PC-9 (cell line): ENCODE results near the gene MYOF. TPM values are rescaled to one million over a fixed set of nuclear protein-coding genes. Genes with fewer than 3 reads are reported as not detected.

Experiments
- BruUV-seq: library from RNA; stranded (reverse); fragments of 400-500 nt; replicated peaks from 2 replicates; lab custom pipeline; 2021; lab: Mats Ljungman, UMichigan
- CTCF ChIA-PET: fragments of 300-600 bp; sonication (Branson Sonifier 250); formaldehyde crosslinking; loops from one replicate; lab custom pipeline; 2022; ENCODE audit warnings: antibody characterized with exemption; lab: Charles Lee
- POLR2A ChIA-PET: fragments of 300-600 bp; sonication (Branson Sonifier 250); formaldehyde crosslinking; loops from one replicate; lab custom pipeline; 2022; ENCODE audit warnings: antibody characterized with exemption; ENCODE audit not compliant: unreplicated experiment; lab: Charles Lee
- DNase-seq, 2 experiments: peaks; one replicate each; pipeline versions ENCODE4 v3.0.0 to v3.0.0-alpha.2; 2015 to 2022; ENCODE audit warnings: mixed read lengths in 1 of 2
- H2AFZ ChIP-seq: fragments of 200-600 bp; sonication (generic); 2 replicates; pipeline ENCODE4 v1.8.1; 2017; ENCODE audit warnings: antibody characterized with exemption
- H3F3A ChIP-seq: fragments of 200-600 bp; sonication (generic); 2 replicates; pipeline ENCODE4 v1.8.1; 2017; ENCODE audit warnings: antibody characterized with exemption, mild to moderate bottlenecking, low read depth; ENCODE audit not compliant: insufficient read depth
- H3K27ac ChIP-seq: fragments of 200-600 bp; sonication (generic); 2 replicates; pipeline ENCODE4 v1.6.1; 2016; ENCODE audit warnings: mixed run types
- H3K27me3 ChIP-seq: fragments of 200-600 bp; sonication (generic); 2 replicates; pipeline ENCODE4 v1.6.1; 2016; ENCODE audit warnings: low read depth, mixed run types; ENCODE audit not compliant: insufficient read depth
- H3K36me3 ChIP-seq: fragments of 200-600 bp; sonication (generic); 2 replicates; pipeline ENCODE4 v1.6.1; 2016; ENCODE audit warnings: low read depth, mixed run types
- H3K4me1 ChIP-seq: fragments of 200-600 bp; sonication (generic); replicated peaks from 2 replicates; pipeline ENCODE4 v1.6.1; 2016; ENCODE audit warnings: mixed run types; ENCODE audit not compliant: insufficient read depth
- H3K4me2 ChIP-seq: fragments of 200-600 bp; sonication (generic); 2 replicates; pipeline ENCODE4 v1.6.1; 2017; ENCODE audit warnings: mixed run types
- H3K4me3 ChIP-seq: fragments of 200-600 bp; sonication (generic); 2 replicates; pipeline ENCODE4 v1.6.1; 2016; ENCODE audit warnings: mixed run types
- H3K79me2 ChIP-seq: fragments of 200-600 bp; sonication (generic); 2 replicates; pipeline ENCODE4 v1.6.1; 2017; ENCODE audit warnings: low read depth, mixed run types
- H3K9me2 ChIP-seq: fragments of 200-600 bp; sonication (generic); 2 replicates; pipeline ENCODE4 v1.8.1; 2017; ENCODE audit warnings: mild to moderate bottlenecking; ENCODE audit not compliant: insufficient read depth
- H3K9me3 ChIP-seq: fragments of 200-600 bp; sonication (generic); 2 replicates; pipeline ENCODE4 v1.8.1; 2016; ENCODE audit warnings: low read depth; ENCODE audit not compliant: insufficient read depth
- H4K20me1 ChIP-seq: fragments of 200-600 bp; sonication (generic); 2 replicates; pipeline ENCODE4 v1.8.1; 2017; ENCODE audit not compliant: insufficient read depth
- EZH2 ChIP-seq: fragments of 200-600 bp; sonication (generic); IDR thresholded peaks from 2 replicates; pipeline ENCODE4 v1.8.0; 2017; ENCODE audit warnings: antibody characterized with exemption, low read depth
- intact Hi-C: fragments of 100-400 bp; cut with micrococcal nuclease; formaldehyde crosslinking; loops from one replicate; pipeline ENCODE4 v1.10.0; 2022; ENCODE audit not compliant: unreplicated experiment
- total RNA-seq: library from RNA; stranded (reverse); gene quantifications from 2 replicates; pipeline ENCODE4 v1.2.3, GENCODE V29; 2021
- TF ChIP-seq, protein P1 (sequence below): fragments of 200-600 bp; sonication (generic); conservative IDR thresholded peaks from 2 replicates; pipeline ENCODE4 v1.6.1; 2017; ENCODE audit warnings: mixed run types, antibody characterized with exemption, mild to moderate bottlenecking, moderate library complexity

Gene MYOF
- total RNA-seq, 1 experiment from 2014 or later, result 274 TPM

DNA sequence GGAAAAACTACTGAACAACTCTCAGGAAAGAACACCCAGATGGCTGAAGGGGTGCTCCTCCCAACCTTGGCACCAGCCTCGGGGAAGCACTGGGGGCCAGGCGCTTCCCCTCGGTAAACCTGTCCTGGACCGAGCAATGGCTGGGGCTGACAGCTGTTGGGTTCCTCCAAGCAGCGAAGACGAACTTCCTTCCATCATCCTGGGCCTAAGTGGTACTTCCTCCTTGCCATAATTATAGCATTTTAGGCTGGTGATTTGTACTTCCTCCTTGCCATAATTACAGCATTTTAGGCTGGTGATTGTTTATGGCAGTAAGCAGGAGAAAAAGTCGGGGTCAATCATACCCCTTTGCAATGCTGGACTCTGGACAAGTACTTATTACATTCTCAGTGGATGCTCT lies 69.3 kb downstream of the MYOF start:
- no peaks in the 10 kb centered on the region for H3K36me3 ChIP-seq
- no TSS peak for BruUV-seq
- H2AFZ ChIP-seq, result no peak overlapping the region
- H3K9me2 ChIP-seq, result no peaks in the 10 kb centered on the region
- H4K20me1 ChIP-seq, result no peaks in the 10 kb centered on the region
- no peak overlapping the region for H3K27ac ChIP-seq
- no peaks in the 10 kb centered on the region for H3K79me2 ChIP-seq
- ChIA-PET POLR2A (no interaction called here), CTCF (no interaction called here)
- no peak for DNase-seq
- no peak overlapping the region for H3K4me2 ChIP-seq
- no peaks in the 10 kb centered on the region for H3K9me3 ChIP-seq
- intact Hi-C loops, result no loop called here
- H3K4me3 ChIP-seq, result no peak overlapping the region
- peaks cover 3% of the 10 kb centered on the region for H3K4me1 ChIP-seq
- TF ChIP-seq EZH2, result no peak
- TF ChIP-seq, protein P1, sequence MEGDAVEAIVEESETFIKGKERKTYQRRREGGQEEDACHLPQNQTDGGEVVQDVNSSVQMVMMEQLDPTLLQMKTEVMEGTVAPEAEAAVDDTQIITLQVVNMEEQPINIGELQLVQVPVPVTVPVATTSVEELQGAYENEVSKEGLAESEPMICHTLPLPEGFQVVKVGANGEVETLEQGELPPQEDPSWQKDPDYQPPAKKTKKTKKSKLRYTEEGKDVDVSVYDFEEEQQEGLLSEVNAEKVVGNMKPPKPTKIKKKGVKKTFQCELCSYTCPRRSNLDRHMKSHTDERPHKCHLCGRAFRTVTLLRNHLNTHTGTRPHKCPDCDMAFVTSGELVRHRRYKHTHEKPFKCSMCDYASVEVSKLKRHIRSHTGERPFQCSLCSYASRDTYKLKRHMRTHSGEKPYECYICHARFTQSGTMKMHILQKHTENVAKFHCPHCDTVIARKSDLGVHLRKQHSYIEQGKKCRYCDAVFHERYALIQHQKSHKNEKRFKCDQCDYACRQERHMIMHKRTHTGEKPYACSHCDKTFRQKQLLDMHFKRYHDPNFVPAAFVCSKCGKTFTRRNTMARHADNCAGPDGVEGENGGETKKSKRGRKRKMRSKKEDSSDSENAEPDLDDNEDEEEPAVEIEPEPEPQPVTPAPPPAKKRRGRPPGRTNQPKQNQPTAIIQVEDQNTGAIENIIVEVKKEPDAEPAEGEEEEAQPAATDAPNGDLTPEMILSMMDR, result no peak
- H3K27me3 ChIP-seq, result no peaks in the 10 kb centered on the region
- H3F3A ChIP-seq, result no peaks in the 10 kb centered on the region; the same call in 1 of the 2 replicates

DNA sequence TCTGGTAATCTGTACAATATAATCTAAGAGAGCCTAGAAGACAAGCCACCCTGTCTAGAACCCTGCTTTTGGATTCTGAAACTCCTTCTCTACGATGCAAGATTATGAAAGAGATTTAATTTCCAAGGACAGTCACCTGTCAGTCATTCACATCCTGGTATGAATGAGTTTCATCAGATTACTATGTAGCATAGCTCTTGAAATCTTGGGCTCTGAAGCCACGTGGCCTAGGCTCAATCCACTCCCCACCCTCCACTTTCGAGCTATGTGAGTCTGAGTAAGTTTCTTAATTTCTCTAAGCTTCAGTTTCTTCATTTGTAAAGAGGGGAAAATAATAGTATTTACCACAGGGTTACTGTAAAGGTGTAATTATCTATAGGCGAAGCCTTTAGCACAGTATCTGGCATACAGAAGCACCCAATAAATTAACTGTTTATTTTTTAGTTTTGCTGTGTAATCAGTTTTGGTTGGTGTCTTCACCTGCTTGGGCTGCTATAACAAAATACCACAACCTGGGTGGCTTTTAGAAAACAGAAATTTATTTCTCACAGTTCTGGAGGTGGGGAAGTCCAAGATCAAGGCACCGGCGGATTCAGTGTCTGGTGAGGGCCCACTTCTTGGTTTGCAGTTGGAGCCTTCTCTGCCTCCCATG lies 71.3 kb downstream of the MYOF start:
- no peak for TF ChIP-seq EZH2
- TF ChIP-seq, protein P1, result no peak
- no peaks in the 10 kb centered on the region for H4K20me1 ChIP-seq
- H3K9me3 ChIP-seq, result no peaks in the 10 kb centered on the region
- no peaks in the 10 kb centered on the region for H3K27me3 ChIP-seq
- H3F3A ChIP-seq, result no peaks in the 10 kb centered on the region; the same call in 1 of the 2 replicates
- no peak overlapping the region for H3K4me3 ChIP-seq
- ChIA-PET POLR2A (interaction anchor here (0.6 to 0.7 kb wide), 2 partner anchors 65 to 337 kb away, joined by 8 to 10 read pairs; no protein-coding TSS in a partner anchor), CTCF (no interaction called here)
- no peaks in the 10 kb centered on the region for H3K79me2 ChIP-seq
- H3K4me1 ChIP-seq, result no peaks in the 10 kb centered on the region
- H2AFZ ChIP-seq, result no peak overlapping the region
- H3K27ac ChIP-seq, result no peak overlapping the region
- intact Hi-C loops, result no loop called here
- no peaks in the 10 kb centered on the region for H3K9me2 ChIP-seq
- no peak overlapping the region for H3K4me2 ChIP-seq
- DNase-seq, result no peak
- no TSS peak for BruUV-seq
- H3K36me3 ChIP-seq, result no peaks in the 10 kb centered on the region

GRCh38 chr10:93408783-93409182 lies 73.4 kb downstream of the MYOF start:
- DNase-seq, result no peak
- Histone ChIP-seq H2AFZ (no peak overlapping the region), H3K79me2 (no peaks in the 10 kb centered on the region), H3K4me2 (no peak overlapping the region), H3K4me1 (0 out of 2 replicates have a peak, but pooled peaks cover 5% of the 10 kb centered on the region), H3K36me3 (no peaks in the 10 kb centered on the region), H3K4me3 (no peak overlapping the region), H3F3A (peaks cover 3% of the 10 kb centered on the region; the same call in 1 of the 2 replicates), H3K27me3 (no peaks in the 10 kb centered on the region), H4K20me1 (no peaks in the 10 kb centered on the region), H3K9me2 (no peaks in the 10 kb centered on the region), H3K9me3 (no peaks in the 10 kb centered on the region), H3K27ac (no peak overlapping the region)
- no TSS peak for BruUV-seq
- TF ChIP-seq, protein P1, result no peak
- TF ChIP-seq EZH2, result no peak
- ChIA-PET CTCF (no interaction called here), POLR2A (no interaction called here)
- intact Hi-C loops, result no loop called here
